Measurements from ENCODE around the gene JPH3.
"Not testable (repeated sequence)": the region's sequence is repeated elsewhere in the genome, so short reads cannot be mapped to it uniquely, and the experiment has no call there.

The JPH3 gene

DNA sequence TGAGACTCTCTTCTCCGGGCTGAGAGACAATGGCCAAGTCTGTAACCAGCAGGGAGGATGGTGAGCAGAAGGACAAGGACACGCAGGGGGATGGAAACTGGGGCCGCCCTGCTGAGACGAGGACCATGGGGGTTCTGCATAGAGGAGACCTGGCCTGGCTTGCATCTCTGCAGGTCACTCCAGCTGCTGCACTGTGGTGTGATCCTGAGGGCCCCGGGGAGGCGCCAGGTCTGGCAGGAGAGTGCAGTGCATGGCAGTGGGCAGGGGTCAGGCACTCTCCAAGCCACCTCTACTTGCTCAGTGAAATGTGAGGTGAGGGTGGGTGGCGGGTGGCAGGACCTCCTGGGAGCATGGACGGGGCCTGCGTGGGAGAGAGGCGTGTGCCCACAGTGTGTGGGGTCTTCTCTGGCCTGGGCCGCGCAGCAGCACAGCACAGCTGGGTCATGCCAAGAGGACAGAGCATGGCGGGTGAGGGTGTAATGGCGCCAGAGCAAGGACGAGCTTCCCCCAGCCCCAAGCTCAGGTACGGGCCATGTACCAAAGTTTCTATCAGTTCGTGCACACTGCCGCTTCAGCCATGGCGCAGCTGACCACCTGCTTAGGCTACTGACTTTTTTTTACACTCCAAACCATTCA lies 120.4 kb downstream of the JPH3 start:
- DNase-seq = no peak

DNA sequence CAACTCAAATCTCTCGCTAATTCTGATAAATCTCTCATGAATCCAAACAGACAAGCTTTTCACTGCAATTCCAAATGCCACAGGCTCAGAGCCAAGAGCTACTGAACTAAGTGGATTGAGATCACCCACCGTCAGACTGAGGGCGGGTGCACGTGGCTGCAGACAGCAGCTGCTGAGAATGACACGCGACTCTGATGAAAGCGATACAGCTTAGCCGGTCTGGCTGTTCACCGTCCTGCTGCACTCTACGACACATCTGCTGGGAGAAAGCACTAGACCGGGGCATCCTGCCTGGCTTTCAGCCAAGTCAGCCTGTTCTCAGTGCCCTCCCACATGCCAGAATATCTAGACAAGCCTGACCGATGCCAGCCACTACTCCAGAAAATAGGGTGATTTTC lies 120.9 kb downstream of the JPH3 start:
- peak; percentile 86 for DNase-seq

DNA sequence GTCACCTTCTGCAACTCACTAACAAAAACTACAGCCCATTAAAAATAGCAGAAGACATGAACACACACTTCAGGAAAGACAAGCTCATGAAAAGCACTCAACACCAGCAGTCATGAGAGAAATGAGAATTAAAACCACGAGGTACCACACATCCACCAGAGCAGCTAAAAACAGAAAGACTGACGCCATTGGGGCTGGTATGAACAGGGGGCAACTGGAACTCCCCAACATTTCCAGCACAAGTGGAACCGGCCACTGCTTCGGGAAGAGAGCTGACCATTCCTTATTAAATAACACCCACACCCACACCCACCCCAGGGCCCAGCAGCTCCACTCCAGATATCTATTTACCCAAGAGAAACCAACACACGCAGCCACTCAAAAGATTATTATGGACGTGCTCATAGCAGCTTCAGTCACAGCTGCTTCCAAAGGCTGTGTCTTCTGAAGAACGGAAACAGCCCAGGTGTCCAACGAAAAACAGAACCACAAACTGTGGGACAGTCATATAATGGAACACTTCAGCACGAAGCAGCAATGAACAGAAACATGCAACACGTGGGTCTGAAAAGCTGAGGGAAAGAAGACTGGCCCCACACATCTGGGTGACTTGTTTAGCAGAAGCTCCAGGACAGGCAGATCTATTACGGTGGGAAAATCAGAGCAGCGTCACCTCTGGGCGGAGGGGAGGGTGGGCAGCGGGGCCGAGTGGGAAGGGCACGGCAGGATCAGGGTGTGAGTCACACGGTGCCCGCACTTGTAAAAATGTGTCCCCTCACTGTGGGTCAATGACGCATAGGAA lies 122.4 kb downstream of the JPH3 start:
- DNase-seq = no peak

DNA sequence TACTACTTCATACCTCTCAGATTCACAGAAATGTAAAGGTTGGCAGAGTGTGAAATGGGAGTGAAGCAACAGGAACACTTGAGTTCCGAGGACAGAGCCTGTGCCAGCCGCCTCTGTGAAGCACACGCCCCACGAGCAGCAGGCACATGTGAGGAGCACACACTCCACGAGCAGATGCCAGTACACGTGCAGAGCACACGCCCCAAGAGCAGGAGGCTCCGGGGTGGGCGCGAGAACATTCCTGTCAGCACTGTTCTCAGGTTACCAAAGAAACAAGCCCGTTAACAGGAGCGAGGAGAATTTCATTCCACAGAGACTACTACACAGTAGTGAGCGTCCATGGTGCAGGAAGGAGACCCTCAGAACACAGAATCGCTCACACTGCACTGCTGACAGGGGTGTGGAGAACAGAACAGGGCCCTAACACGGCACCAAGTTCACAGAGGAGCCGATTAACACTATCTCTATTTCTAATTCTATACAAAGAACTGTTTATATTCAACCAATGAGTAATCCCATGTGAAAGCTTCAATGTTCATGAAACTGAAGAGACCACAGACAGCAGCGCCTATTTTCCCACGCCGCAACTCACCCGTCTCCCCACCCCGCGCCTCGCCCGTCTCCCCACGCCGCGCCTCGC lies 123.4 kb downstream of the JPH3 start:
- no peak for DNase-seq

DNA sequence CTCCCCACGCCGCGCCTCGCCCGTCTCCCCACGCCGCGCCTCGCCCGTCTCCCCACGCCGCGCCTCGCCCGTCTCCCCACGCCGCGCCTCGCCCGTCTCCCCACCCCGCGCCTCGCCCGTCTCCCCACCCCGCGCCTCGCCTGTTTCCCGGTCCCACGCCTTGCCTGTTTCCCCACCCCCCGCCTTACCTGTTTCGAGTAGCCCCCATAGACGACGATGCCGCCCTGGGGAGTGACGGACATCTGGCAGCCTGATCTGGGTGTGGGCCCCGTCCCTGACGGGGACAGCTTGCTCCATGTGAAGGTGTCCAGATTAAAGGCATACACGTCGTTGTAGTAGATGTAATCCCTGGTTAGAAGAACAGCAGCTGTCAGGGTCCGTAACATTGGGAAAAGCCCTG lies 124.3 kb downstream of the JPH3 start:
- not testable (repeated sequence) for DNase-seq

DNA sequence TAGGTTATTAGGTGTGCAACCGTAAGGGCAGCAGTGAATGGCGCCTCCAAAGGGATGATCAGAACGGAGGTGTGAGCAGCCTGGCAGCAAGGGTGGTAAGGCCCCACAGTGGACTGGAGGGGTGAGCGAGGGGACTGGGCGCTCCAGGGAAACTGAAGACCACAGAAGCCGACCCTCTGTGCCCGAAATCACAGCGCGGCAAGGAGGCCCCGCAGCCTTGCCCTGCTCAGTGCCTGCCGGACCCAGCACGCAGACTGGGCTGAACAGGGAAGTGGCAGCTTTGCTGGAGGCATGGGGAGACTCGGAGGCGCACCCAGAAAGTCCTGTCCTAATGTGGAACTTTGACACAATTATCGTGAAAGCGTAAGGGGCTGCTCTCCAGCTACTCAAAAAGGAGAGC lies 125.0 kb downstream of the JPH3 start:
- DNase-seq = no peak

DNA sequence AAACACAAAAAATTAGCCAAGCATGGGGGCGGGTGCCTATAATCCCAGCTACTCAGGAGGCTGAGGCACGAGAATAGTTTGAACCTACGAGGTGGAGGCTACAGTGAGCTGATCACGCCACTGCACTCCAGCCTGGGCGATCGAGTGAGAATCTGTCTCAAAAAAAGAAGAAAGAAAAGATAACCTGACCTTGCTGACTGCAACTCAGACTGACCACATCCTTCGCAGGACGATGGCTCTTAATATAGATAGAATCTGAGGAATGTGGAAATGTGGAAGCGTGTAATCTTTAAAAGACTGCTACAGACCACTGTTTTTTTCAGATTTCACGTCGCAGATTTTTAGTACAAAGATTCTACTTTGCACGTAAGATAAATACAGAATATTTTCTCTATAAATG lies 125.7 kb downstream of the JPH3 start:
- DNase-seq = no peak

DNA sequence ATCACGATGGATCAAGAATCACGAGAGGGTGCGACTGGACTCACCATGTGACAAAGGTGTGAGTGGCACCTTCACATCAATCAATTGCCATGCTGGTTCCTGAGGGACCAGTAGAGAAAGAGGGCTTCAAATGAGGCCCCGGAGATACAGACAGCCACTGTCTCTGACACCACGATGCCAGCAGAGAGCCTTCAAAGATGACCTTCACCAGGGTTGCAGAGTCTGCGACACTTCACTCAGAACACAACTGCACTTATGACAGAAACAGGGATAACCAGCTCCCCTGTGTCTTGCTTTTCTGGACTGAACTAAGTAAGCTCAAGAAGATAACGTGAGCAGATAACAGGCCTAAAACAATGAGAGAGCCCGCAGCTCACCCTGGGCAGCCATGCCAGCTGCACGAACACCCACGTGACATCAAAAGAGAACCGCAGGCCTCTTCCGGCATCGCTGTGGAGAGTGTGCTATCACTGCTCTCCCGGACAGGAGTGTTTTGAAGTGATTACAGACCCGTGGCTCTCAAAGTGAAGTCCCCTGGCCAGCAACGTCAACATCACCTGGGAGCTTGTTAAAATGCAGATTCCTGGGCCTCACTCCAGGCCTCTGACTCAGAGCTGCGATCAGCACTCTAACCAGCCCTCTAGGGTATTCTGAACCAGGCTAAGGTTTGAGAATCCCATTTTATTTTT lies 127.1 kb downstream of the JPH3 start:
- no peak for DNase-seq

DNA sequence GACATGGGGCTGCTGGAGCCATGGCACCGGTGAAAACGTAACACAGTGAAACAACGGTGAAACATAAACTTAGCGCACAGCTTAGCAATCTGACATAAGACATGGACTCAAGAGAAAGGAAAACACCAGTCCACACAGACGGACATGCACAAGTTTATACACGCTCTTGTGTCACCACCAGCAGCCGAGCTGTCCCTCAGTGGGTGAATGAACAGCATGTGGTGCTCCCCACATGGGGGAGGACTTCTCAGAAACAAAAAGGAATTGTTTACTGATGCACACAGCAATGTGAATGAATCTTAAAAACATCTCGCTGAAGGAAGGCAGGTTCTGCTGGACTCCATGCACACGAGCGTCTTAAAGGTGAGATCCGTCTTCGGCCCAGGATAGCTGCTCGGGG lies 129.3 kb downstream of the JPH3 start:
- DNase-seq = no peak

DNA sequence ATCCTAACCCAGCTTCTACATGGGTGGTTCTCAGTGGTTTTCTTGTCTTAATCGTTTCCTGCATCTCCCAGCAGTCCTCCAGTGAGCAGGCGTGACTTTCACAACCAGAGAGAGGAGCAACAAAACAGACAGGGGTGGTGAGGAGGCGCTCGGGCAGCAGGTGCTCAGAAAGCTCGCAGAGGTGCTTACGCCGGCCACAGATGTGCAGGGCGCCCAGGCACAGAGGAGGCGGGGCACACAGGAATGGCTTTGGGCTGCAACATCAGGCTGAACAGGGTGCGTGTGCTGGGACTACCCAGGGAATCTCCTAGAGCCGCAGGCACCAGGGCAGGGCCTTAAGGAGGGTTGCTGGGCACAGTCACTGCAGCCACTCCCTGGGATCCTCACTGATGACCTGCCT lies 130.9 kb downstream of the JPH3 start:
- peak; percentile 71 for DNase-seq

DNA sequence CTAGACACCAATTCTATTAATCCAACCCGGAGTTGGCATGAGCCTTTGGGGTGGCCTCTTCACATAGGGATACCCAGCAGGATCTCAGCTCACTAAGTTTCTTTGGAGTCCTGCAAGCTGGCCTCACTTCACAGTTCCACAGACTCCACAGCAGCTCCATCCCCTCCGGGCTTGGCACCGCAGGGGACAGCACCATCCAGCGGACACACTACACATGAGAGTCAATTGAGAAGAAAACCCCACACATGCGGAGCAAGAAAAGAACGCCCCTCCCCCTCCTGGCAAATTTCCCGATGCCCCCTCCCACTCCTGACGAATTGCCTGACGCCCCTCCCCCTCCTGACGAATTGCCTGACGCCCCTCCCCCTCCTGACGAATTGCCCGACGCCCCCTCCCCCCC lies 132.3 kb downstream of the JPH3 start:
- no peak for DNase-seq

DNA sequence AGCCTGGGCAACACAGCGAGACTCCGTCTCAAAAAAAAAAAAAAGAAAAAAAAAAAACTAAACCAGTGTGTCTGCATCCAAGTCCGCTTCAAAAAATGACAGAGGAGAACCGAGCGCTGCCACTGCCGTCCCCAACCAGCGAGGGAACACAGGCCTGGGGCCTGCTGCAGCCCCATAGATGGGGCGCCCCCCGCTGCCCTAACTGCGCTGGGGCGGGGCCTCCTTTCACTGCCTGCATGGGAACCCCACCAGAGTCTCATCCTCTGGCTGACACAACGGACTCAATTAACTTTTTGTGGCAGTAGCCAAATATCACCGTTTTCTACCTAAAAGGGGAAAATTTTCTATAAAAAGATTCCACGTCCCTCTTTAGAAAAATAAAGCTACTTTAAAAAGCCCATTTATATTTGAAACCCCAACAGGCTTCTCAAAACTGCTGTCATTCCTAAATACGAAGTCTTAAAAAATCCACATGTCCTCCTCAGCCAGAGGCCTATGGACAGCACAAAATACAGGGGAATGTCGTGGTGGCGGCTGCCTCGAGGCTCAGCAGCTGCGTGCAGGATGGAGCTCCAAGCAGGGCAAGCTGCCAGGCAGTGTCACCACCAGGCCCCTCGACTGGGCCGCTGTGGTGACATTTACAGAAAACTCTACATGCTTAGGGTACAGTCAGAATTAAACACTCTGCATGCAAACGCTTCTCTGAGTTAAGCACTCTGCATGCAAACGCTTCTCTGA lies 133.1 kb downstream of the JPH3 start:
- DNase-seq = no peak

DNA sequence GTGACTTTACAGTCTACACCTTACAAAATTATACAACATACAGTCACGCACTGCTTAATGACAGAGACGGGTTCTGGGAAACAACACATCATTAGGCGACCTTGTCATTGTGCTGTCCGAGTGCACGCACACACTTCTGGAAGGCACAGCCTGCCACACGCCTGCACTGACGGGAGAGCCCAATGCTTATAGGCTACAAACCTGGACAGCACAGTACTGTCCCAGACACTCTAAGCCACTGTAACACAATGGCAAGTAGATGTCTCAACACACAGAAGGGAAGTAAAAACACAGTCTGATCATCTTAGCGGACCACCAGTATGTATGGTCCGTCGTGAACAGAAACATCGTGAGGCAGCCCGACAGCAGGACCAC lies 133.7 kb downstream of the JPH3 start:
- DNase-seq = no peak

DNA sequence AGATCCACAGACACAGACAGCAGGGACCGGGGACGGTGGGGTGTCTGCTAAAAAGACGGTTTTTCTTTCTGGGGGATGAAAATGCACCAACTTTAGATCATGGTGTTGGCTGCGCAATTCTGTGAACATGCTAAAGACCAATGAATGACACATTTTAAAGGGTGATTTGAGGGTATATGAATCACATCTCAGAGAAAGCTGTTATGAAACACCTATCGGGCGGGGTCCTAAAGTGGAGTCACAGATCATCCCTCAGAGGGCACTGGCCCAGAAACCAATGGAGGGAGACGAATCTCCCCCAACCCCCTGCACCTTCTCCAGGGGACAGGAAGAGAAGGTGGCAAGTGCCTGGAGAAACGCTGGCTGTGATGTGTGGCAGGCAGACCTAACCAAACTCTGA lies 137.5 kb downstream of the JPH3 start:
- no peak for DNase-seq

DNA sequence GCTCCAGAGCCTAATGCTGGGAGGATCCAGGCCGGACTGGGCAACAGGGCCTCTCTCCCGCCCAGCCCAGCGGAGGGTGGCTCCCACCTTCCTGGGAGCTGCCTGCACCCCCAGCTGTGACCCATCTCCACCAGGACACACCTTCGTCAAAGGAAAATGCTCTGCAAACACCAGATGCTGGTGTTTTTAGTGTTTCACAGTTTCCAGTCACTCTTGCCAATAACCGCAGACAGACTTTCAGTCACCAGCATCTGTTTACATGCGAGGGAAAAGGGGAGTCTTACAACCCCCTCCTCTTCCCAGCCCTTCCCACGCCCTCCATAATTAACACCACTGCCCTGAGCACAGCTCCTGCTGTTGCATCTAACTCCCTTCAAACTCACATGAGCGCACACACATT lies 138.1 kb downstream of the JPH3 start:
- no peak for DNase-seq

DNA sequence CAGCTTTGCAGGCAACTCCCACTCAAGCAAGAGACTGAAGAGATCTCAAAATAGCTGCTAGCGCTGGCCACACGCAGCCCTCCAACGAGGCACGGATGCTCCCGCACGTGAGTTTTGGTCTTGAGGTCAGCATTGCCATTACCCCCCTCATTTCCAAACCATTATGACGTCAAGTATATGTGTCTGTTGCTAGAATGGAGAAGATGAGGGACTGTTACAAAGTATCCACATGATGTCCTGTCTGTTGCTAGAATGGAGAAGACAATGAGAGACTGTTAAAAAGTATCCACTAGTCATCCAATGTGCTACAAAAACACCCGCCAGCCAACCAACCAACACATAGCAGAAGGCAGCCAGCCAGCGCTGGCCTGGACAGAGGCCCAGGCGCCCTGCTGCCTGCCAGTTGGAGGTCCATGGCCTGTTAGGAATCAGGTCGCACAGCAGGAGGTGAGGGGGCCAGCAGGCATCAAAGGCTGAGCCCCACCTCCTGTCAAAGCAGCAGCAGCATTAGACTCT lies 138.7 kb downstream of the JPH3 start:
- DNase-seq = no peak

DNA sequence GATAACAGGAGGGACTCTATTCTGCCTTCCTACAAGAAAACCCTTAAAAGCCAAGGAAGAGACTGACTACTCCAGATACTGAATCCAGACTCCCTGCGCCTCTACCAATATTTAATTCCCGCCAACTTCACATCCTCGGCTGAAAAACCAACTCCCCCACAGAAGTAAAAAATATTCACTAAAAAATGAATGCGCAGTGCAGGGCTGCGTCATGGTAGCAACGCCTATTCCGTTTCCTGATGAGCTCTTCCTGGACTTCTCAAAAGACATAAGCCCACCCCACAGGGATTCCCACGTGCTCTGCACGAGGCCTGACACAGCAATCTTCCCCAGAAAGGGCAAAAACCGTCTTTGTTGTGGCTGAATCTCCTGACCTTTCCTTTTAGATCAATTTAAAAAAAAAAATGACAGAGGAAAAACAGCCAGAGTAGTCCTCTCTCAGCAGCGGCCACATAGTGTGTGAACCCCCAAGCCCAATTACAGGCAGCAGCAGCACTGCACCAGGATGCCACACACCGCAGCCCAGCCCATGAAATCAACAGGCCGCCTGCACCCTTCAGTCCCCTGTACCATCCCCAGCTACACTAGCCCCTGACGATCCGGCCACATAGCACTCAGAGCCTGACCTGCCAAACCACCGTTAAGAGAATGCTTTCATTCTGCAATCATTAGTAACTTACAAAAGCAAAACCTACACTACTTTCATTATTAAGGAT lies 139.6 kb downstream of the JPH3 start:
- no peak for DNase-seq

DNA sequence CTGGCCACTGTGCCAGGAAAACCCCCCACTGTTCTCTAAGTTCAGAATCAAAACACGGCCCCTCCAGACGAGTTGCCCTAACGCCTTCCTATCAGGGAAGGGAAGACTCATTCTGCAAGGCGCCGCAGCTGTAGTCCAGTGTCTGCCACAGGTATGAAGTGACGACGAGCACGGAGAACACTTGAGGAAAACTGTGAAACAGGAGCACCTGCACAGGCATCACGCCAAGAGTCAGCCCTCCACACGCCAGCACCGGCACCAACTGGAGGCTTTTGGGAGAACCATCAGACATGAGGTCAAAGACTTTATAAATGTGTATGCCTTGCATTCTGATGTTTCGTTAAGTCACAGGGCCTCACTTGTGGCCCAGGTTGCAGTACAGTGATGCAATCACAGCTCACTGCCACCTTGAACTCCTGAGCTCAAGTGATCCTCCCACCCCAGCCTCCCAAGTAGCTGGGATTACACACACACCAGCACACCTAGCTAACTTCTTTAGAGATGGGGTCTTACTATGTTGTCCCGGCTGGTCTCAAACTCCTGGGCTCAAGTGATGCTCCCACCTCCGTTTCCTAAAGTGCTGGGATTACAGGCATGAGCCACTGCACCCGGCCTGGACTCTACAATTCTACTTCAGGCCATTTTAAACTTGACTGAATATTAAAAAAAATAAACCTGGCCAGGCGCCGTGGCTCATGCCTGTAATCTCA lies 140.6 kb downstream of the JPH3 start:
- DNase-seq = no peak

DNA sequence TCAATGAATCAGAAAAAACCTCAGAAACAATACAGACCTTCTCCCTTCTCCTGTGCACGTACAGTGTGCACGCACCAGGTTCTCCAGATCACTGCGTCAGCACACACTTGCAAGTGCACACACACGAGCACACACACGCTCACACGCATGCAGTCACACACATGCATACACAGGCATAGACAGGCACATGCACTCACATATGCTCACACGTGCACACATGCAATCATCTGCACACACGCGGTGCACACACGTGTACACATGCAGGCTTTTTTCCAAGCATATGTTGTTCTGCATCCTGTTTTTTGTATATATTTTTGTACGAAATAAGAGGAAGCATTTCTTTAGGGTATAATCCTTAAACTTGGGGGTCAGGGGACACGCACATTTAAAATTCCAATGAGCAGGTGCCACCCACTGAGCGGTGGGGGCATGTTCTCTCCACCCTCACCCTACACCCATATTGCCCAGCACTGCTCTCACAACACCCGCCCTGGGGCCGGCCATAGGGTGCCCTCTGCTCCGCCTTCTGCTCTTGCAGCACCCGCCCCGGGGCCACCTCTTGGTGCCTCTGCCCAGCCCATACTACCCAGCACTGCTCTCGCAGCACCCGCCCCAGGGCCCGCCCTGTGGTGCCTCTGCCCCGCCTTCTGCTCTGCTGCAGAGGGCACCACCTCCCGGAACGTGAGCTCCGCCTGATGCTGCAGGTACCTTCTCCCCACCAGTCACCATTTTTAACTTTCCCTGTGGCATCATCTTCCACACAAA lies 142.6 kb downstream of the JPH3 start:
- DNase-seq = no peak

DNA sequence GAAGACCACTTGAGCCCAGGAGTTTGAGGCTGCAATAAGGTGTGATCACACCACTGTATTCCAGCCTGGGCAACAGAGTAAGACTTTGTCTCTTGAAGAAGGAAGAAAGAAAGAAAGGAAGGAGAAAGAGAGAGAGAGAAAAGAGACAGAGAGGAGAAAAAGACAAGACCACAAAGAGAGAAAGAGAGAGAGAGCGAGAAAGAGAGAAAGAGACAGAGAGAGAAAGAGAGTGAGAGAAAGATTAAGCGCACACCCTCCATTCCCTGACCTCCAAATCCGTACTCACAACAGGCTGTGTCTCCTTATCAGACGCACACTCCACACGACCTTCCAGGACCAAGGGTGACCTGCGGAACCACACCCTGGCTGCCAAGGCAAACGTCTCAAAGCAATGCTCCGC lies 143.9 kb downstream of the JPH3 start:
- DNase-seq = no peak
